A549 treated with AZD9567 at 1 μM for 4 hours (cell line): Measurements from ENCODE around the gene CTSH. TPM values are rescaled to one million over a fixed set of nuclear protein-coding genes. Genes with fewer than 3 reads are reported as not detected.

Source experiments
- total RNA-seq: library from RNA; stranded (reverse); fragments of 200-300 nt; extraction: Qiagen RNA extraction; gene quantifications from 5 replicates; pipeline ENCODE4 v1.2.3, GENCODE V29; 2022; ENCODE audit not compliant: insufficient read depth

Gene CTSH, protein sequence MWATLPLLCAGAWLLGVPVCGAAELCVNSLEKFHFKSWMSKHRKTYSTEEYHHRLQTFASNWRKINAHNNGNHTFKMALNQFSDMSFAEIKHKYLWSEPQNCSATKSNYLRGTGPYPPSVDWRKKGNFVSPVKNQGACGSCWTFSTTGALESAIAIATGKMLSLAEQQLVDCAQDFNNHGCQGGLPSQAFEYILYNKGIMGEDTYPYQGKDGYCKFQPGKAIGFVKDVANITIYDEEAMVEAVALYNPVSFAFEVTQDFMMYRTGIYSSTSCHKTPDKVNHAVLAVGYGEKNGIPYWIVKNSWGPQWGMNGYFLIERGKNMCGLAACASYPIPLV
- 41.8 to 64.5 TPM (median 43.7 TPM) in 5 replicates for total RNA-seq

DNA sequence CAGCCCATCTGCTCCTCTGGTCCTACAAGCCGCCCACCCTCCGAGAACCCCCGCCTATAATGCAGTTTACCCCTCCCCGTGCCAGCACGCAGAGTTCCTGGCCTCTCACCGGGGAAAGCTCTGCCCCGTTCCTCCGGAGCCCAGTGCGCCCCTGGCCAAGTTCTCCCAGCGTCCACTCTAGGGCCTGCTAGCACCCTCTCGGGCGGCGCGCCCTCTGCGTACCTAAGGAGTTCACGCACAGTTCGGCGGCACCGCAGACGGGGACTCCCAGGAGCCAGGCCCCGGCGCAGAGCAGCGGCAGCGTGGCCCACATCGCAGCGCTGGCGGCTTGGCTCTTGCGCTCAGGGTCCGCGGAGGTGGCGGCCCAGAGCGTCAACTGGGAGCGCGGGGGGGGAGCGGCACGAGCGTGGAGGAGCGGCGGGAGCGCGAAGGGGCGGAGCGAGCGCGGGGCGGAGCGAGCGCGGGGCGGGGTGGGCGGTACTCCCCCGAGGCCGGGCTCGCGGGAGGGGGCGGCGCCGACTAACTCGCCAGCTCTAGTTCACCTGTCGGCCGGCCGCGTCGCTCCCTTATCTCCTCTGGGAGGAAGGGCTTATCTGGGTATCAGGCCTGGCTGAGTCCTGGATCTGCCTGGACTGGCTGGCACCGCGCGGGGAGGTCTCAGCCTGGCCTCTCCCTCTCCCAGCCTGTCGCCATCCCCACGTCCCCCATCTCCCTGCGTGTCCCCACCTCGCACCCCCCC is at the start of gene CTSH:
Gene CTSH (minus strand): TSS at position 378 of the 739 bp plus-strand sequence. CDS start 65 bp downstream, at position 313.

GRCh38 chr15:78872155-78872971 is 72.5 kb downstream of the CTSH start, which contains the start of gene MORF4L1:
Gene MORF4L1 (plus strand): TSS chr15:78872890. CDS start chr15:78873018, 128 bp downstream.

Other genes with a start within 250 kb of the CTSH start
- 6.9 to 7.9 TPM (median 7.6 TPM) in 5 replicates for gene ADAMTS7, start 133.6 kb downstream of the CTSH start, total RNA-seq
- gene MORF4L1, start 72.2 kb downstream of the CTSH start, total RNA-seq: 335 to 556 TPM (median 346 TPM) in 5 replicates
- 0.08 to 0.91 TPM (median 0.29 TPM) in 5 replicates for gene RASGRF1, start 145.7 kb upstream of the CTSH start, total RNA-seq